GM08714 (cell line): ENCODE results near the gene DCT.

Source experiments
- H3K4me3 ChIP-seq: fragments of 200-500 bp; sonication (Bioruptor generic); 2 replicates; pipeline ENCODE4 v1.5.1; 2014; ENCODE audit warnings: mild to moderate bottlenecking, low read length, inconsistent platforms
- ZNF274 ChIP-seq: IDR thresholded peaks from 2 replicates; pipeline ENCODE4 v1.6.1; 2012; ENCODE audit warnings: mild to moderate bottlenecking, low read depth, low read length

DCT gene

DNA sequence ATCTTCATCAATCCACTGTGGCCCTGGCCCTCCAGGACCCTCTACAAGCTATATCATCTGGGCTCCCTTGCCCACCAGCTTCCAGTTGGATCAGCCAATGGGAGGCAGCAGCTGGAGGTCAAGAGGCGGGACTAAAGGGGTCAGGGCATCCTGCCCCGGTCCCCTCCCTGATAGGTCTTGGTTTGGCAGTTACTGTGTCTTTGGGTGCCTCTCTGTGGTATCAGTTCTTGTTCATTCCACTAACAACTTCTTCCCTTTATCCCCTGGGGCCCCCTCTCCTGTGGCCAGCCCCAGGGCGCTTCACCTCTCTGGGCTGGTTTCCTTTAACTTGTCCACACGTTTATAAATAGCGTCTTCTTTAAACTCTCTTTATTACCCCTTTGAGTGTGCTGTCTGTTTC, 83.6 kb downstream of the DCT start:
- no peak overlapping the region for H3K4me3 ChIP-seq
- no peak for TF ChIP-seq ZNF274

DNA sequence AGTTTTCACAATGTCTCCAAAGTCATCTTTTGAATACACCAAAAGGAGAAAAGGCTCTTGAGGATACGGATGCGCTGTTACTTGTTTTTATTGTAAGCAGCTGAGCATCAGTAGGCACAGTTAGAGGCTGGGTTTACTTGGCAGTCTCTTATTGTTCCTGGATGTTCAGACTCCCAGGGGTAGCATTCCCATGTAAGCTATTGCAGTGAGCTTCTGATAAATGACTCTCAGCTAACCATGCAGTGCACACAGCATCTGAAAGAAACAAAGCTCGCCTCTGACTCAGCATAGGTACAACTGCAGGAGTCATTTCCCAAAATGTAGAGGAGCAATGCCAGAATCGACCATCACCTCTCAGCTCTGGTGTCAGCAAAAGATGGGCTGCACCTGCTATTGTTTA, 84.8 kb downstream of the DCT start:
- TF ChIP-seq ZNF274 = no peak
- H3K4me3 ChIP-seq = no peak overlapping the region

DNA sequence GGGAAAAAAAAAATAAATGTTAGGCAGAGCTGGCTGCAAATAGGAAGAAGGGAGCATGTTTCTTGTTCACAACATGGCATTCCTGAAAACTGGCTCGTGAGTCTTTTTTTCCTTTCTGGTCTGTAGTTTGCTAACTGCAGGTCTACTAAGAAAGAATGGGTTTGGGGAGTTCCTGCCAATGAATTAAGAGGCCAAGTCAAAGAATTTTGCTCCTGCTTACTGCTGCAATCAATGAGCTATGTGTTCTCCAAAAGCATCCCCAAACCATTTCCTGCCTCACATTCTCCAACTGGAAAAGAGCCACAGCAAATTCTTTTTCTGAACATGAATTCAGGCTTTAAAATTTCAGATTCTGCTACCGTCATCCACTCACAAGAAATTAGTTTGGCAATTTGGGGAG, 88.6 kb downstream of the DCT start:
- TF ChIP-seq ZNF274 = no peak
- H3K4me3 ChIP-seq = no peak overlapping the region

DNA sequence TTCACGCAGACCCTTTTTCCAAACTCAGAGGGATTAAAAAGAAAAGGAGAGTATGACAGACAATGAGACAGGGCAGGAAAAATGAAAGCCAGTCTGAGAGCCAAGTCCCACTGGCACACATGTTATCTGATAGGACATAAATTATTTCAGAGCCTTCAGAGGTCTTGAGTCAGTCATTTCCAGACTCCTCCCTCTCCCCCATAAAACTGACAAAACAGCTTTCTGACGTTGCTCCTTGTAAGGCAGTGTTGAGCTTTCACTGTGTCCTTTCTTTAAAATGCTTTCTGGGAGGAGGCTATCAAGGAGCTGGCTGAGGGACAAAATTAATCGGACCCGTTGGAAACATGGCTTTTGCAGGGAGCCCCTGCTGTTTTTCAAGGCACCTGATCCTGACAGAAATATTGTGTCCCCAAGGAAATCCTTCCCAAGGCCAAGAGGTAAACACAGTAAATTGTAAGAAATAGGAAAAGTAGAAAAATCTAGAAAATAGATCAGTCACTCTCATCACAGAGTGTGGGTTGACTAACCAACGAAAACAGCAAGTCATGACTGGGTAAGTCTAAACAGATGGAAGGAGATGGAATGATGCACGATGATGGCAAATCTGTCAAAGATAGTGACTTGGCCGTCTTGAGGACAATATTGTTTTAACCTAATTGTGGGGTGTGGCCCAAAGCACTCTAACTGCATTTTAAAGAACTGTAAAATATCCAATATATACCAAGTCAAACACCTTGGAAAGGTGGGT, 89.7 kb downstream of the DCT start:
- H3K4me3 ChIP-seq = no peak overlapping the region
- no peak for TF ChIP-seq ZNF274

DNA sequence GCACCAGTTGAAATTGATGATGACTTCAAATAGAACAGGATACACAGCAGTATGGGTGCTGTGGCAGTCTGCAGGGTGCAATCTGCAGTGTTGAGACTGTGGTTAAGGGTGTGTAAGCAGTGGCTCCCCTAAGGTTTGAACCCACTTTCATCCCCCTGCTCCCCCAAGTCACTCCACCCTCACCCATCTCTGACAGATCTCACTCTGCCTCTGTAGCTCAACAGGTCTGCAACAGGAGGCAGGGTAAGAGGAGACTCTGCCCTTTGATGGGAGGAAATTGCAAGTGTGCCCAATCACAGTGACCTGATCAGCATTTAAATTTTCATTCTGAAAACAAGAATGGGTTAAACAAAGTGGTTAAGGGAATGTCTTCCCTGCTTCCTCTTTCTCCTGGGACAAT, 92.4 kb downstream of the DCT start:
- TF ChIP-seq ZNF274 = no peak
- H3K4me3 ChIP-seq = no peak overlapping the region
